HG03175 (cell line): ENCODE results near the gene PRSS57.
A peak's percentile ranks its signal among the peaks of the same experiment; 100 is the strongest.
"Not testable (repeated sequence)": the region's sequence is repeated elsewhere in the genome, so short reads cannot be mapped to it uniquely, and the experiment has no call there.

Experiments
- ATAC-seq: cut with Tn5 transposase; IDR thresholded peaks from one replicate; pipeline ENCODE4 v1.9.1; 2021; ENCODE audit warnings: mild to moderate bottlenecking, moderate library complexity; ENCODE audit not compliant: unreplicated experiment

The PRSS57 gene

GRCh38 chr19:676007-676338 lies 19.3 kb downstream of the PRSS57 start:
- ATAC-seq, result no peak

GRCh38 chr19:674282-675151 lies 20.7 kb downstream of the PRSS57 start:
- ATAC-seq, result no peak

GRCh38 chr19:670609-671075 lies 24.6 kb downstream of the PRSS57 start:
- no peak for ATAC-seq

- not testable (repeated sequence) for ATAC-seq
Observed at GRCh38 chr19:668675-669434, 26.4 kb downstream of the PRSS57 start.

- not testable (repeated sequence) for ATAC-seq
Observed at GRCh38 chr19:666985-667573, 28.2 kb downstream of the PRSS57 start.

- ATAC-seq, result no peak
Observed at GRCh38 chr19:664913-665443, 30.3 kb downstream of the PRSS57 start.

- ATAC-seq, result no peak
Observed at GRCh38 chr19:663682-664117, 31.6 kb downstream of the PRSS57 start.

GRCh38 chr19:662962-663681 lies 32.1 kb downstream of the PRSS57 start, which contains the start of gene RNF126:
RNF126 (minus strand) TSS chr19:663214; CDS start chr19:663121, 93 bp downstream.
- ATAC-seq, result peak; percentile 65

GRCh38 chr19:662207-662961 lies 32.9 kb downstream of the PRSS57 start:
- ATAC-seq, result peak; percentile 14

GRCh38 chr19:661427-662196 lies 33.6 kb downstream of the PRSS57 start:
- peak; percentile 28 for ATAC-seq

- no peak for ATAC-seq
Observed at GRCh38 chr19:660793-661426, 34.3 kb downstream of the PRSS57 start.

GRCh38 chr19:658916-659839 lies 36.1 kb downstream of the PRSS57 start:
- ATAC-seq, result no peak

- ATAC-seq, result no peak
Observed at GRCh38 chr19:658059-658839, 37.0 kb downstream of the PRSS57 start.

- ATAC-seq, result no peak
Observed at GRCh38 chr19:657611-658010, 37.6 kb downstream of the PRSS57 start.

- no peak for ATAC-seq
Observed at GRCh38 chr19:656751-657559, 38.3 kb downstream of the PRSS57 start.

- no peak for ATAC-seq
Observed at GRCh38 chr19:655691-656090, 39.6 kb downstream of the PRSS57 start.
